NOMO-1 (cell line): Measurements from ENCODE around the gene SUFU.

Experiments
- DNase-seq, 2 experiments: peaks; one replicate each; lab custom pipeline; 2025; ENCODE audit not compliant: unreplicated experiment in 2 of 2; lab: John Stamatoyannopoulos, UW

SUFU gene

GRCh38 chr10:102647443-102648268 is 143.9 kb downstream of the SUFU start:
- DNase-seq: no peak

- DNase-seq: no peak
Measured at GRCh38 chr10:102648269-102648888, 144.6 kb downstream of the SUFU start.

GRCh38 chr10:102648889-102649796 is 145.4 kb downstream of the SUFU start:
- no peak for DNase-seq

DNA sequence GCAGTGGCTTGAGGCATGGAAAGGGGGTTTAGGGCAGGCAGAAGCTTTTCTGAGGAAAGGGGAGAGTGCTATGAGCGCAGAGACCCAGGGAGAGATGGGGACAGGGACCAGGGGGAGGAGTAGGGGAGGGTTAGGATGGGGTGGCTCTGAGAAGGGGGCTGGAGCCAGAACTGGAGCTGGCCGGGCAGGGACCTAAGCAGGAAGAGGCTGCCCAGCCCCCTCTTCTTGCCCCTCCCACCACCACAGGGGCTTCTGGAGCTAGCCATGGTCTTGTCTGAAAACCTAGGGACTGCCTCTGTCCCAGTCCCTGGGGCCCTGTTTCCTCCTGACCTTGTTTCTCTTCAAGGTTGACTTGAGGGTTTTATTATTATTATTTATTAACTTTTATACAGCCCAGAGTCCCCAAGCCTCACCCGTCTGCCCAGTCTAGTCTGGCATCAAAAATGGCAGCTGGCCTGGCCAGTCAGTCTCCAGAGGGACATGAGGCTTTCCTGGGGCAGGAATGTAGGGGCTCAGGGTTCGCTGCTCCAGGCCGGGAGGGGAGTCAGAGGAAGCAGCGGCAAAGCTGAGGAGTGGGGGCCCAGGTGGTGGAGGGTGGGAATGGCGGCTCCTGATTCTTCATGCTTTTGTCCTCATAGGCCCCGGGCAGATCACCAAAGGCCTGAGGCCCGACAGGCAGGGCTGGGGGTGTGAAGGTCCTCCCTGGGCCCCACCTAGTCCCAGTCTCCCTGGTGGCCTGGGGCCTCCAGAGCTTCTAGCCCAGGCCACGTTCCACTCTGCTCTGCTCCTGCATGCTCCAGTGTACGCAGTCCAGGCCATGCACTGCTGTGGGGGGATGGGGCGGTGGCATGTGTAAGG is 146.3 kb downstream of the SUFU start:
- DNase-seq: no peak

GRCh38 chr10:102650655-102651454 is 147.1 kb downstream of the SUFU start:
- peak; percentile 30 to 41 for DNase-seq

- no peak for DNase-seq
Measured at GRCh38 chr10:102651455-102652169, 147.8 kb downstream of the SUFU start.

DNA sequence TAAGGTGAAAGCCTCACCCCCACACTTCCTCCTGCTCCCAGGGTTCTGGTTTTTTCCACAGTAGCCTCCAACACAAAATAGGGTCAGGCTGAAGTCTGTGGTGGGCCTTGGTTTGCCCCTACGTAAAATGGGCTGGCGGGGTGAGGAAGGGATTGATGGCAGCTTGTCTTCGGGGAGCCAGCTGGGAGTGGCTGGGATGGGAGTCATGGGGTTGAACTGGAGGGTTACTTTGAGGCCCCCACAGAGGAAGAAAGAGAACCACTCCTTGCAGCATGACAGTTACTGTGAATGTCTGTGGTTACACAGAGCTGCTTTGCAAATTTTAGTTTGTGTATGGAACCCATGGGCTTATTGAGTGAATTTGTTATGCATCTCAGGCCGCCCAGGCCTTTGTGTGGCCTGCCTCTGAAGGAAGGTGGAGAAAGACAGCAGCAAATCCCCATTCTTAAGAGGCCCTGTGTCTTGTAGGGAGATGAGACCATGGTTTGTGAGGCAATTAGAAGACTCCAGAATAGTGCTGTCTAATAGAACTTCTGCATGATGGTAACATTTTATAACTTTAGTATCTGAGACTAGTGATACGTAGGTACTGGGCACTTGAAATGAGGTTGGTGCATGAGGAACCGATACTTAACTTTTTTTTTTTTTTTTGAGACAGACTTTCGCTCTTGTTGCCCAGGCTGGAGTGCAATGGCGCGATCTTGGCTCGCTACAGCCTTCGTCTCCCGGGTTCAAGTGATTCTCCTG is 148.6 kb downstream of the SUFU start:
- peak; percentile 53 to 66 for DNase-seq

GRCh38 chr10:102653060-102653459 is 149.3 kb downstream of the SUFU start:
- no peak for DNase-seq

DNA sequence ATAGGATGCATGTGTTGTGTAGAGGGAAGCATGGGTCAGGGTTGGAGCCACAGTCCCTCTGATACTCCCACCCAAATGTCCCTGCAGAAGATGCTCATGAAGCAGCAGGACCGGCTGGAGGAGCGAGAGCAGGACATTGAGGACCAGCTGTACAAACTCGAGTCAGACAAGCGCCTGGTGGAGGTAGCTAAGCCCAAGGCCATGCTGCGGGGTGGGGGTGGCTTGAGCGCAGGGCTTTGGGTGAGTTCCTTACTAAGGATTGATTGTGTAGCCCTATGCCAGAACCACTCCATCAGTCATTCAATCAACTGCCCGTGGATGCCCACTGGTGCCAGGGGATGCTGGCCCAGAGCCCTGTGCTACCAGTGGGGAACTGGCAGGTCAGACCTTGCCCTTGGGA is 150.8 kb downstream of the SUFU start:
- no peak for DNase-seq

DNA sequence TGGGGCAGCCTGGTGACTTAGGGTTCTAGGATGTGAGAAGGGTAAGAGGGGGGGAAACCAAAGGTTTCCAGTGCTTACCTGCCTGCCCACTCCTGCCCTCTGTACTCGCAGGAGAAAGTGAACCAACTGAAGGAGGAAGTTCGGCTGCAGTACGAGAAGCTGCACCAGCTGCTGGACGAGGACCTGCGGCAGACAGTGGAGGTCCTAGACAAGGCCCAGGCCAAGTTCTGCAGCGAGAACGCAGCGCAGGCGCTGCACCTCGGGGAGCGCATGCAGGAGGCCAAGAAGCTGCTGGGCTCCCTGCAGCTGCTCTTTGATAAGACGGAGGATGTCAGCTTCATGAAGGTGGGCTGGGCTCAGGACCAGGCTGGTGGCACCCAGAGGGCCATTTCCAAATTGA is 151.2 kb downstream of the SUFU start:
- no peak for DNase-seq

- DNase-seq: no peak
Measured at GRCh38 chr10:102656026-102656425, 152.3 kb downstream of the SUFU start.

- no peak for DNase-seq
Measured at GRCh38 chr10:102656791-102657371, 153.1 kb downstream of the SUFU start.

DNA sequence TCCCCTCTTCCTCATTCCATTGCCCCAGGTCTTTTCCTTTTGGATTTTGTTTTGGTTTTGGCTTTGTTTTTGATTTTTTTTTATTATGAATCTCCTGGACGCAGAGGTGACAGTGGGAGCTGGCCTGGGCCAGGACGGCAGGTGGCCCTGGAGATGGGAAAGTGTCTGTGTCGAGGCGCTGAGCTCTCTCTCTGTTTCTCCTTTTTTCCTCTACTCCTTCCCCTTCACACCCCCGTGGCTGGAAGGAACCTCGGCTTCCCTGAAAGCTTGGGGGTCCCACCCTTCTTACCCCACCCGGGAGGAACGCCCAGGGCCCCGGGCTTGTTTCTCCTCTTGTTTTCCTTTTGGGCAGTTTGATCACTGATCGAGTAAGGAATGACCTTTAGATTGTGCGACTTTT is 153.7 kb downstream of the SUFU start:
- no peak for DNase-seq

- DNase-seq: no peak
Measured at GRCh38 chr10:102657984-102658724, 154.4 kb downstream of the SUFU start.

DNA sequence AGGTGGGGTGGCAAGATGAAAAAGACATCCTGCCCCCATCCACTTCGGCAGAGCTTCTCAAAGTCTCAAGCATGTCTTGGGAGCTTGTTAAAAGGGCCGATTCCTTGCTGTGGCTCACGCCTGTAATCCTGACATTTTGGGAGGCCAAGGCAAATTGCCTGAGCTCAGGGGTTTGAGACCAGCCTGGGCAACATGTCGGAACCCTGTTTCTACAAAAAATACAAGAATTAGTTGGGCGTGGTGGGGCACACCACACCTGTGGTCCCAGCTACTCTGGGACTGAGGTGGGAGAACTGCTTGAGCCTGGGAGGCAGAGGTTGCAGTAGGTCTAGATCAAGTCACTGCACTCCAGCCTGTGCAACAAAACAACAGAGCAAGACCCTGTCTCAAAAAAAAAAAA is 155.0 kb downstream of the SUFU start:
- DNase-seq: no peak

DNA sequence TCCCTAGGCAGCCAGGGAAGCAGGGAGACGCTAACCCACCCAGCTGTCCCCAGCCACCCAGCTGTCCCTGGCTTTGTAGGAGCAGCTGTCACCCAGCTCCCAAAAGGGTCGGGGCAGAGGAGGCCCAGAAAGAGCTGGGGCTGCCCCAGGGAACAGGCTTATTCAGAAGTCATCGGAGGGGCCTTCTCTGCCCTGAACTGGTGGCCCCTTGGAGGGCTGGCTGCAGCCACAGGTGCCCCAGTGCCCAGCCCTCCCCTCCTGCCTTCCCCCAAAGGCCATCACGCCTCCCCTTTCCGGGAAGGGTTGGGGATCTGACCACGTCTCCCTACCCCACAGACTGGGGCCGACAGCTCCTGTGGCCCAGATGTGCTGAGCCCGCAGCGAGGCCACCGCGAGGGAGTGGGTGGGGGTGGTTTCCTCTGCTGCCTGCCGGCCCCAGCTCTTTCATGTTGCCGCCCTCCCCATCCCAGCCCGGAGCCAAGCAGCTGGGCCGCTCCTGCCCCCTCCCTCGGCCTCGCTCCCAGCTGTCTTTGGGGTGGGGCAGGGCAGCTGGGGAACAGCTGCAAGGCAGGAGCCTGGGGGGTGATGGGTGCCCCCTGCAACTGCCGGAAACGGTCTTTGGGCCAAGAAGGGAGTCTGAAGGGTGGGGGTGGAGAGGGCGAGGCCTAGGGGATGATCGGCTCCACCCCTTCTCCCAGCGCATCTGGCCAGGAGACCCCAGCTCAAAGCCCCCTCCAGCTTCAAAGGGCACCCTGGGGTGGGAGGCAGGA is 157.3 kb downstream of the SUFU start:
- DNase-seq: no peak

DNA sequence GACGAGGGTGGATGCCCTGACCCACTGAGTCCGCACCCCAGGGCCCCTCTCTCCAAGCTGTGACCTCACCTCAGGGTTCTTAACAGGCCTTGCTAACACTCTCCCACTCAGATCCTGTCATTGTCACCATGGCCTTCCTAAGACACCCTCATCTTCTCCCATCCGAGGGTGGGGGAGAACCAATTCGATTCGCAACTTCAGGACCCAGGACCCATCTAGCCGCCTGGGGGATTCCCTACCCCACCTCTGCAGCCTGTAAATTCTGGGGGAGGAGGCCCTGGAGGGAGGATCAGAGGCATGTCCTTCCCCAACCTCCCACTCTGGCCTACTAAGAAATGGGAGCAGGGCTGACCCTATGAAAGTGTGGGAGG is 157.9 kb downstream of the SUFU start:
- DNase-seq: no peak
